HuH-7 (cell line): Measurements from ENCODE around the gene HBG2.
"Not testable (repeated sequence)": the region's sequence is repeated elsewhere in the genome, so short reads cannot be mapped to it uniquely, and the experiment has no call there.

Experiments
- DNase-seq: peaks from one replicate; pipeline ENCODE4 v3.0.0; 2011; ENCODE audit warnings: low spot score

Gene HBG2

GRCh38 chr11:5281596-5281995 is 27.0 kb upstream of the HBG2 start:
- no peak for DNase-seq

GRCh38 chr11:5280582-5281102 is 26.1 kb upstream of the HBG2 start:
- no peak for DNase-seq

DNA sequence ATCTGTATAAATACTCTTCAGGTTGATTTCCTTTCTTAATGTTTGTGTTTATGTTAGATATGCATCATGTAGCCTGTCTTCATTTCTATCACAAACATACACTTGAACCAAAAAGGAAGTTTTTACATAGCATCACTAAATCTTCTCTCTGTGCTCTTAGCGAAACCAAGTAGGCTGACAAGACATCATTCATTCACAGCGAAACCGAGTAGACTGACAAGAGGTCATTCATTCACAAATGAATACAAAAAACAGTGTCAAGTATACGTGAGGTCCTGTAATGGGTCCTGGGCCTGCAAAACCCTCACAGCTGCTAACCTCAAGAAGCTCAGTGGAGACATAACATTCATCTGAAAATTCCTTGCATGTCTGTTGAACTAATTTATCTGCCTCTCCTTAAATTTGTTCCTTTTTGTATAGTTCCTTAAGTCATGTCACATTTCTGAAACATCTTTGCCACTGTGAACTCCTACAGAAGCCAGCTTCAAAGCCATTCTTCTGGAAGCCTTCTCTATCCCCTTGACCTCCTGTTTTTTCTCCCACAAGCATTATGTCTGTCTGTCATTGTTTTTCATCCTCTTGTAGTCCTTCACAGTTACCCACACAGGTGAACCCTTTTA is 25.0 kb upstream of the HBG2 start:
- DNase-seq: no peak

DNA sequence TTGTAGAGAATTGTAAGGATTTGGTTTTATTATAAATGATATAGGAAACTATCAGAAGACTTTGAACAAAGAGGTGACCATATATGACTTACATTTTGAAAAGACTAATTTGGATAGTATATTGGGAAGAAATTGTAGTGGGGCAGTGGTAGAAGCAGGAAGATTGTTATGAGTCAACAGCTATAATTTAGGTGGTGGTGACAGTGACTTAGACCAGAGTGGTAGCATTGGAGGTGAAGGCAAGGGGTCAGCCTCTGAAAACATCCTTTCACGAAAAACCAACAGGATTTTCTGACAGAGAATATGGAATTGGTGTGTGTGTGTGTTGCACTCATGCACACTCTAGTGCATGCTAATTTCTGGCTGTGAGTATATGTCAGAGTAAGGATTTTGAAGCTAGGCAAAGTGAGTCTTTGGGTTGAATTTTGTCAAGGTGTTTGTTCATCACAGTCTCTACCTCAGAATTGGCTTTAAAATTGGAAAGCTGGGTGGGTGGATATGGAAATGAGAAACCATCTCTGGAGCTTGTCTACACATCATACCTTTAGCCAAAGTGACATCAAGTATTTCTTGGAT is 23.3 kb upstream of the HBG2 start:
- no peak for DNase-seq

DNA sequence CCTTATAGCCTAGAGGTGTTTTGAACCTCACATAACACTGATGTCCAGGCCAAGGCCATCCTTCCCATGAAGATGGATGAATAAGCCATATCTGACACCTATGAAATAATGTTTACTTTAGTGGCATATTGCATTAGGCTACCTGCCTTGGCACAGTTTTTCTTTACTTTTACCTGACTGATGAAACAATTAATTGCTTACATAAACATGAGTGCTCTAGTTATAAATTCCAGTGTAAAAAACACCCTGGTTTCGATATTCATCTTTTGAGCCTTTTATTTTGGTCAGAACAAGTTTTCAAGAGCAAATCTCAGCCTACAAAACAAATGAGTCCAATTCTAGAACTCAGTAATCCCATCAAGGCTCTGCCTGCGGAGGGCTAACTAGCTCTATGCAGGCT is 22.1 kb upstream of the HBG2 start:
- DNase-seq: no peak

GRCh38 chr11:5275369-5276110 is 21.0 kb upstream of the HBG2 start:
- no peak for DNase-seq

GRCh38 chr11:5274395-5274794 is 19.8 kb upstream of the HBG2 start:
- DNase-seq: no peak

DNA sequence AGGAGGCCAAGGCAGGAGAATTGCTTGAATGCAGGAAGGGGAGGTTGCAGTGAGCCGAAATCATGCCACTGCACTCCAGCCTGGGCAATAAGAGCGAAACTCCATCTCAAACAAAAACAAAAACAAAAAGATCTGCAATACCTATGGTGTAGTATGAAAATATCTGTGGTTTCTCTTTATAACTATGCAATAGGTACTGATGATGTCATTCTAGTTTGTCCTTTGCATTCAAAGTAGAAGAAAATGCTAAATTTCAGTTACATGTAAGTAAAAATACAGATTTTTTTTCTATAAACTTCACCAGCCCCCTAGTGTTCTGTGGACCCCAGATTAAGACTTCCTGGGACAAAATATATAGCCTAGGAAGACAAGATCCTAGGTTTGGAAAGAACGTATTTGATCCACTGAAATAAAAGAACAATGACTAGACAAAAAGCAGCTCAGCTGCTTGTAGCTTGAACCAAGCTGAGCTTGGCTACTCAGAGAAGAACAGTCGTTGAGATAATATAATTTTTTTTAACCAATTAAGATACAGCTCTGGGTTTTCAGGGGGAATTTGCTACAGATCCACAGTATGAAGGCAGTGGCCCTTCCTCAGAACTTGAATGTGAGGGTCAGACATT is 17.9 kb upstream of the HBG2 start:
- no peak for DNase-seq

GRCh38 chr11:5269715-5270147 is 15.2 kb upstream of the HBG2 start, which contains the start of gene HBE1:
TSS of gene HBE1 (minus strand) at chr11:5269945. CDS start at chr11:5269890, 55 bp downstream.
- DNase-seq: no peak

DNA sequence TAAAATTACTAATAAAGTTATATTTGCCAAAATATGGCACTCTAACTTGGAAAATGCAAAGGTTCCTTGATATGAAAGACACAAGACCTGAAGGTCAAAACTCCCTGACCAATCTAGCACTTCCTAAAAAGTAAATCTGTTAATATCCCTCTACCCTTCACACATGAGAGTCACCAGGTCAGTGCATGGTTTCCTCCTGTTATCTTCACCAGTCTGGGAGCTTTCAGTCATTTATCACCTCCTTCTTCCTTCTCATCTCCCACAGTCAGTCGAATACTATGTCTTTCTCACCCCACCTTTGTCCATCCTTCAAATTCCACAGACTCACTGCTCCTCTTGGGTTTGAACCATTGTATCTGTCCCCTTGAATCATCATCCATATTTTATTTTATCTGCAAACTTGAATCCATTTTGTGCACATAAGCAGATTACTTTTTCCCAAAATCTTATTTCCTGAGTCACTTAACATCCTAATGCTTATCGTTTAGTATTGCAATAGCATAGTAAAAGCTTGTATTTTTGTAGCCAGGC is 12.5 kb upstream of the HBG2 start:
- no peak for DNase-seq

DNA sequence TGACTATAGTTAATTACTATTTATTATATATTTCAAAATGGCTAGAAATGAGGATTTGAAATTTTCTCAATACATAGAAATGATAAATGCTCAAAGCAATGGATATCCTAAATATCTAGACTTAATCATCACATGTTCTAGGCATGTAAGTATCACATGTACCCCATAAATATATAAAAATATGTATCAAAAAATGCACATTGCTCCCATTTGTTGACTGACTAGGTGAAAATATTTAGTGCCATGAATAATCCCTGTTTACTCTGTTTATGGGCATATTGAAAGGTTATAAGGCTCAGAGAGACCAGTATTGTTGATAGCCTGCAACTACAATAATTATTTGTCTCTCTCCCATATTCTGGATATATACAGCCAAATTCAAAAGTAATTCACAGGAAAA is 12.0 kb upstream of the HBG2 start:
- no peak for DNase-seq

- DNase-seq: no peak
Observed at GRCh38 chr11:5265832-5266231, 11.3 kb upstream of the HBG2 start.

DNA sequence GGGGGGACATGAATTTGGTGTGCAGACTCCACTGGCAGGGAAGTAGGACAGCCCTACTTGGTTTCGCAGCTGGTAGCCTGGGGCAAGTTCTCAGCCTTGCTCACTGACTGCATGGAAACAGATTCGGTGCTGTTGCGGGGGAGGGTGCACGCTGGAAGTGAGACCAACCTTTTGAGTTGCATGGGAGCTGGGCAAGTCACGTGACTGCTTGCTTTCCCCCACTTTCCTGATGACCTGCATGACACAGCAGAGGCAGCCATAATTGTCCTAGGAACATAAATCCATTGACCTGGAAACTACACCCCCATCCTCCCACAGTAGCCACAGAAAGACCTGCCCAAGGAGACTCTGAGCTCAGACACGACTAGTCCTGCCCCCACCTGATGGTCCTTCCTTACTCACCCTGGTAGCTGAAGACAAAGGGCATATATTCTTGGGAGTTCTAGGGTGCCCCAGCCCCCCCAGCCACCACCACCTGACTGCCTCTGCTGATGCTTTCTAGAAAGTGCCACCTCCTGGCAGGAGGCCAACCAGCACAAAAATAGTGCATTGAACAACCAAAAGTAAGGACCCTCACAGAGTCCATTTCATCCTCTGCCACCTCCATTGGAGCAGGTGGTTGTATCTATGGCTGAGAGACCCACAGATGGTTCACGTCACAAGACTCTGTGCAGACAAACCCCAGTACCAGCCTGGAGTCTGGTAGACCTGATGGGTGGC is 4.1 kb upstream of the HBG2 start:
- DNase-seq: no peak

DNA sequence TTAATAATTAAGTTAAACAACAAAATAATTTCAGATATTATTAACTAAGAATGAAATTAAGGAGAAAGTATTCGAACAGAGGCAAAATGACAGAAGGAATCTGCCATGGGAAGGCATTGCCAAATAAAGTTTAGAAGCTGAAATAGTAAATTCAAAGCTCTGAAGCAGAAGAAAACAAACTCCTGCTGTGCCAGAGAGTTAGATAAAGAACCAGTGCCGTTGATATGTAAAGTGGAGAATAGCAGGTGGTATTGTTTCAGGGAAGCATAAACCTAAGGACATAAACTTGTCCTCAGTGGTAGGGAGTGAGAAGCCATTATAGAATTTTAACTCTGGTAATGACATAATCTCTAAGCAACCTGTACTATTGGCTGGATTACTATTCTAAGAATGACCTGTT is 2.7 kb upstream of the HBG2 start:
- no peak for DNase-seq

DNA sequence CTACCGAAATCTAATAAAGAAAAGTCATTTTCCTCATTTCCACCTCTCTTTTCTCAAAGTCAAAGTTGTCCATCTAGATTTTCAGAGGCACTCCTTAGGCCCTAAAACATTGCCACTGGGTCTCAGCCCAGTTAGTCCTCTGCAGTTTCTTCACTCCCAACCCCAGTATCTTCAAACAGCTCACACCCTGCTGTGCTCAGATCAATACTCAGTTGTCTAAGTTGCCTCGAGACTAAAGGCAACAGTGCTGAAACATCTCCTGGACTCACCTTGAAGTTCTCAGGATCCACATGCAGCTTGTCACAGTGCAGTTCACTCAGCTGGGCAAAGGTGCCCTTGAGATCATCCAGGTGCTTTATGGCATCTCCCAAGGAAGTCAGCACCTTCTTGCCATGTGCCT is 558 bp downstream of the HBG2 start:
- DNase-seq: not testable (repeated sequence)

GRCh38 chr11:5253440-5253839 is 1.1 kb downstream of the HBG2 start:
- not testable (repeated sequence) for DNase-seq

- DNase-seq: no peak
Observed at GRCh38 chr11:5252919-5253265, 1.7 kb downstream of the HBG2 start.

DNA sequence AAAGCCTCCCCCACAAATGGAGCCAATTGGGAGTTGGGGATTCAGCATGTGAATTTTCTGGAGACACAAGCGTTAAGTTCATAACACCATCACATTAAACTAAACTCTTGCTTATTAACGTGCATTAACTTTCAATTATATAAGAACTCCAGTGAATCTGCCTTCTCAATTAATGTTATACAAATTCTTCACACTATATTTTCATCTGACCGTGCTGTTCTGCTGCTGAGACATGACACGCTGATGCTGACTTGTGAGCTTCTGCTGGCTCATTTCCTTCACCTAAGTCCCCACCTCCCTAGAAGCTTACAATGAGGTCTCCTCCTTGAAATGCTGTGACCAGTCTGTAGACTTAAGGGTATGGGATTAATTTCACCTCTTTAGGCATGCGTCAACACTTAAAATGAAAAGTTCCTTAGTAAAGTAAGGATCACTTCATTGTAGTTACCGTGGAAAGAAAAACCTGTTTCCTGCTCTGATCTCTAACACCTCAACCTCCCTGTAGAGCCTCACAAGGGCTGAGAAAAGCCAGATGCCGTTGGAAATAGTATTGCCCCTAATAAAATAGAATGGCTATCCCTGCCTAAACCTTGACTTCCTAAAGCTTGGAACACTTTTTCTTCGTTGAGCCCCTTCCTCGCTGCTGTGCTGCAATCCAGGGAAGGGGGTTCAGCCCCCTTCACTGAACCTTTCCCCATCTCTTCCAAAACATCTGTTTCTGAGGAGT is 2.2 kb downstream of the HBG2 start:
- no peak for DNase-seq

DNA sequence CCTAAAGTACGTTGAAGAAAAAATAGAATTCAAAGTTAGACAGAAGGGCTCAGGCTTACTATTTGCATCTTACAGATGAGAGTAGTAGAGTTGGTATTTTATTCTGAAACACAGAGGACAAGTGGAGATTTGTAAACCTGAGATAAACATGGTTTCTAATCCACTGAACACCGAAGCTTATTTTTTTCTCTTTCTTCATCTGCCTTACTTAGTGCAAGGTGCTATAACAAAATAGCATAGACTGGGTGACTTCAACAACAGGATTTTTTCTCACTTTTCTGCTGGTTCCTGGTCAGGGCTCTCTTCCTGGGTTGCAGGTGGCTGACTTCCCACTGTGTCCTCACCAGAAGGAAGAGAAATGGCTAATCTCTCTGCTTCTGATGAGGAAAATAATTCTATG is 2.8 kb downstream of the HBG2 start:
- DNase-seq: no peak

DNA sequence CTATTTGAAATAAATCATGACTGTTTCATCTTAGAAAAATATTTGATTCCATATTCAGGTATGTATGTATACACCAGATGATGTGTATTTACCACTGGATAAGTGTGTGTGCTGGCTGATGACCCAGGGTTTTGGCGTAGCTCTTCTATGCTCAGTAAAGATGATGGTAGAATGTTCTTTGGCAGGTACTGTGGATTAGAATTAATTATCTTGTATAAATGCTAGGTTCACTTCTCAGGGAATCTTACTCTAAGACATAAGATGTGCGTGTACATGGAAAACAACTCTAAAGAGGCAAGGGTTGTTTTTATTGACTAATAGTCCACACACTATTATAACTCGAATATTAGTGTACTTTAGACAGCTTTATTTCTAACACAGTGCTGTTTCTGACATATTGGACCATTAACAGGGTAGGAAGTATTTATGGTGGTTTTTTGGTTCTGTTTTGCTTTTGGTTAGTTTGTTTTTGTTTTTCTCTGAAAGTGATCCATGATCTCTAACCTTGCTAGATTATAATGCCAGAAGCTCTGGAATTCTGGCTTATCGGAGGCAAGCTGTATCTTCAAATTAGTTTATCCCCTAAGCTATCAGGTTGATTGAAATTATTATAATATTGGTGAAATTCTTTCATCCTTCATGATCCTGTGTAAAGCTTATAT is 3.9 kb downstream of the HBG2 start:
- no peak for DNase-seq
